C4-2B (cell line): ENCODE measurements around the gene SEMA5B.

ENCODE experiments used
- ZFX ChIP-seq: fragments of 450-650 bp; IDR thresholded peaks from 2 replicates; pipeline ENCODE4 v1.6.1; 2017
- TF ChIP-seq, protein P1 (sequence below): fragments of 450-650 bp; conservative IDR thresholded peaks from 2 replicates; pipeline ENCODE4 v1.5.1; 2017; ENCODE audit warnings: mild to moderate bottlenecking

DNA sequence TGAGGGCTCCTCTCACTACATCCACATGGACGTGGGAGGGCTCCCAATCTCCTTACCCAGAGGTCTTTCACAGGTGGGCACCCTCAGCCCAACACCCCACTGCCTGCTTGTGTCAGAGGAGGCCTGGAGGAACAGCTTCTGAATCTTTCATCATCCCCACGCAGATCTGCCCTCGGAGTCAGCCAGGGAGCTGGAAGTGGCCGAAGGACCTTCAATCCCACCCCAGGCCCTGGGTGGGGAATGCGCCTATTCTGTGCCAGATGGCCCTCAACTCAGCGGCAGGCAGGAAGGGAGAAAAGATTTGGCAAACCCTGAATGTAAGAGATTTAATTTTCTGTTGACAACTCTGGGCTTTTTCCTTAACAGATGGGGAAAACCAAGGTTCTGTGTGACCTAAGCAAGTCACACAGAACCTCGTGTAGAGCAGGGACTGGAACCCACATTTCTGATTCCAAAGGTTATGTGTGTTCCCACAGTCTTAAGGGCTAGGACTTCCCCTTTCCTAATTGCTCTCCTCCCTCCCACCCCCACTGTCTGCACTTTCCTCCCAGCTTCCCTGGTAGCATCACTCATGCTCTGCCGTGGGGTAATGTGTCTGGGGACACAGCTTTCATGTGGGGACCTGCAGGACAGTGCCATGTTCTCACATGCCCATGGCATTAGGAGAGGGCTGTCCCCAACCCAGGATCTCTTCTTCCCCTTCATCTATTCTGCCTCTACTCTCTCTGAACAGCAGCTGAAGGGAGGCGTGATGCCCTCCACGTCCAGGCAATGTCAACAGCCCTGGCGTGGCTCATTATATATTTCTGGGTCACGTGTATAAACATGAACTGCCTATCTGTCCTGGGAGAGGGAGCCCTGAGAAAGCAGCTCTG, 98.1 kb downstream of the SEMA5B start:
- TF ChIP-seq, protein P1, sequence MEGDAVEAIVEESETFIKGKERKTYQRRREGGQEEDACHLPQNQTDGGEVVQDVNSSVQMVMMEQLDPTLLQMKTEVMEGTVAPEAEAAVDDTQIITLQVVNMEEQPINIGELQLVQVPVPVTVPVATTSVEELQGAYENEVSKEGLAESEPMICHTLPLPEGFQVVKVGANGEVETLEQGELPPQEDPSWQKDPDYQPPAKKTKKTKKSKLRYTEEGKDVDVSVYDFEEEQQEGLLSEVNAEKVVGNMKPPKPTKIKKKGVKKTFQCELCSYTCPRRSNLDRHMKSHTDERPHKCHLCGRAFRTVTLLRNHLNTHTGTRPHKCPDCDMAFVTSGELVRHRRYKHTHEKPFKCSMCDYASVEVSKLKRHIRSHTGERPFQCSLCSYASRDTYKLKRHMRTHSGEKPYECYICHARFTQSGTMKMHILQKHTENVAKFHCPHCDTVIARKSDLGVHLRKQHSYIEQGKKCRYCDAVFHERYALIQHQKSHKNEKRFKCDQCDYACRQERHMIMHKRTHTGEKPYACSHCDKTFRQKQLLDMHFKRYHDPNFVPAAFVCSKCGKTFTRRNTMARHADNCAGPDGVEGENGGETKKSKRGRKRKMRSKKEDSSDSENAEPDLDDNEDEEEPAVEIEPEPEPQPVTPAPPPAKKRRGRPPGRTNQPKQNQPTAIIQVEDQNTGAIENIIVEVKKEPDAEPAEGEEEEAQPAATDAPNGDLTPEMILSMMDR, result no peak
- TF ChIP-seq ZFX, result no peak
